Naive thymus-derived CD4-positive, alpha-beta T cell (primary cell): ENCODE data around the gene TMEM150A. TPM values are rescaled to one million over a fixed set of nuclear protein-coding genes. Genes with fewer than 3 reads are reported as not detected.
A peak's percentile ranks its signal among the peaks of the same experiment; 100 is the strongest.

Experiments
- ATAC-seq: fragments of 150-1000 bp; cut with Tn5 transposase; 2 replicates; pipeline ENCODE4 v1.10.0; 2021; ENCODE audit warnings: mild to moderate bottlenecking, moderate library complexity
- CTCF ChIA-PET: fragments of 350-600 bp; sonication (Branson Sonifier 250); formaldehyde crosslinking; loops from one replicate; lab custom pipeline; 2021; ENCODE audit warnings: antibody characterized with exemption; lab: Charles Lee
- POLR2A ChIA-PET: fragments of 350-600 bp; sonication (Branson Sonifier 250); formaldehyde crosslinking; loops from one replicate; lab custom pipeline; 2021; ENCODE audit warnings: antibody characterized with exemption, inconsistent platforms; lab: Charles Lee
- DNase-seq, 9 donors: peaks; one replicate each; pipeline versions ENCODE4 v3.0.0 to v3.0.0-alpha.2; 2020 to 2022; ENCODE audit warnings: mixed read lengths in 1 of 9
- H3K27ac ChIP-seq: one replicate; pipeline ENCODE4 v1.7.0; 2013; ENCODE audit warnings: mild to moderate bottlenecking, low read depth, low read length, moderate library complexity
- H3K27me3 ChIP-seq, 2 donors: one replicate each; pipeline ENCODE4 v1.7.0; 2013; ENCODE audit warnings: low read length in 2 of 2, mild to moderate bottlenecking in 2 of 2, moderate library complexity in 2 of 2; ENCODE audit not compliant: control insufficient read depth in 2 of 2, insufficient read depth in 2 of 2
- H3K36me3 ChIP-seq, 3 experiments: 1 replicate in 2 of 3; 2 replicates in 1 of 3; pipeline ENCODE4 v1.7.0; 2013; ENCODE audit warnings: low read length in 3 of 3, mild to moderate bottlenecking in 3 of 3, moderate library complexity in 1 of 3; ENCODE audit not compliant: insufficient read depth in 3 of 3, control insufficient read depth in 2 of 3
- H3K4me1 ChIP-seq, 2 donors: one replicate each; pipeline ENCODE4 v1.7.0; 2013; ENCODE audit warnings: low read length in 2 of 2, mild to moderate bottlenecking in 2 of 2, moderate library complexity in 1 of 2; ENCODE audit not compliant: control insufficient read depth in 2 of 2, insufficient read depth in 2 of 2
- H3K4me3 ChIP-seq: 2 replicates; pipeline ENCODE4 v1.7.0; 2013; ENCODE audit warnings: mild to moderate bottlenecking, low read length
- H3K9me3 ChIP-seq, 3 experiments: 1 replicate in 2 of 3; 2 replicates in 1 of 3; pipeline ENCODE4 v1.7.0; 2013; ENCODE audit warnings: low read length in 3 of 3; ENCODE audit not compliant: control insufficient read depth in 2 of 3
- H3K27ac Mint-ChIP-seq, 9 donors: one replicate each; pipeline ENCODE4 v1.8.0; 2020 to 2022; ENCODE audit warnings: mixed read lengths in 9 of 9, mild to moderate bottlenecking in 8 of 9, moderate library complexity in 5 of 9, inconsistent platforms in 2 of 9
- H3K27me3 Mint-ChIP-seq, 5 donors: one replicate each; pipeline ENCODE4 v1.8.0; 2021 to 2022; ENCODE audit warnings: mixed read lengths in 5 of 5, mild to moderate bottlenecking in 1 of 5
- H3K36me3 Mint-ChIP-seq, 5 donors: one replicate each; pipeline ENCODE4 v1.8.0; 2020 to 2022; ENCODE audit warnings: mixed read lengths in 5 of 5, mild to moderate bottlenecking in 3 of 5, inconsistent platforms in 1 of 5
- H3K4me1 Mint-ChIP-seq, 7 donors: one replicate each; pipeline ENCODE4 v1.8.0; 2020 to 2022; ENCODE audit warnings: mixed read lengths in 7 of 7, mild to moderate bottlenecking in 3 of 7, inconsistent platforms in 1 of 7
- H3K4me3 Mint-ChIP-seq, 10 donors: one replicate each; pipeline ENCODE4 v1.8.0; 2020 to 2022; ENCODE audit warnings: mild to moderate bottlenecking in 10 of 10, mixed read lengths in 10 of 10, moderate library complexity in 6 of 10, inconsistent platforms in 2 of 10
- H3K9me3 Mint-ChIP-seq, 11 donors: one replicate each; pipeline ENCODE4 v1.8.0; 2020 to 2022; ENCODE audit warnings: mixed read lengths in 11 of 11, mild to moderate bottlenecking in 4 of 11, inconsistent platforms in 1 of 11, moderate library complexity in 1 of 11
- intact Hi-C, 2 donors: fragments of 100-400 bp; cut with micrococcal nuclease; formaldehyde crosslinking; loops; one replicate each; pipeline ENCODE4 v1.15.1; 2023
- polyA plus RNA-seq, 2 donors: library from polyadenylated mRNA; unstranded; fragments of 300-500 nt; fragmentation: Illumina TruSeq; gene quantifications; one replicate each; pipeline ENCODE4 v1.2.3, GENCODE V29; 2021
- total RNA-seq, 6 experiments: library from RNA in 5 of 6; stranded (reverse) in 5 of 6; gene quantifications; 1 replicate in 5 of 6; 2 replicates in 1 of 6; pipeline ENCODE4 v1.2.3 and lab custom pipeline; 2021 to 2026

The TMEM150A gene
- total and polyA plus RNA-seq, 7 experiments from 2014 or later = 5.1 to 17.8 (median 11.2) TPM

DNA sequence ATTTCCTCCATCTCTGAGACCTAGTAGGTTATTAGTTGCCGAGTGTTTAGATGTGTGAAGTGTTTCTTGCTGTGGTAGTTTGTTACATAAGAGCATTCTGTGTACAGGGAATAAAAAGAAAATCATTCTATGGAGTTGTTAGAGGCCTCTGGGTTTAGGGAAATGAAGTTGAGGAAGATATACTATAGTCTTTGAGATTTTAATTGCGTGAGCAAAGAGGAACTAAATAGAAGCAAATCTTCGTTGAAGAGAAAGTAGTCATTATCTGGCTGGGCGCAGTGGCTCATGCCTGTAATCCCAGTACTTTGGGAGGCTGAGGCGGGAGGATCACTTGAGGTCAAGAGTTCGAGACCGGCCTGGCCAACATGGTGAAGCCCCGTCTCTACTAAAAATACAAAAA is 32.5 kb upstream of the TMEM150A start:
- ChIA-PET POLR2A (no interaction called here), CTCF (interaction anchor here (1.2 to 1.4 kb wide), 2 partner anchors 11 to 83 kb away, joined by 3 read pairs; no protein-coding TSS in a partner anchor)
- intact Hi-C loops = loop anchor here in 1 of 2 donors (5.0 kb wide), 1 partner anchor 213 kb away; no protein-coding TSS in a partner anchor
- no peak overlapping the region for H3K4me3 Mint-ChIP-seq
- no peaks in the 10 kb centered on the region for H3K4me1 ChIP-seq
- H3K9me3 ChIP-seq = no peaks in the 10 kb centered on the region
- H3K27me3 Mint-ChIP-seq = no peaks in the 10 kb centered on the region
- no peaks in the 10 kb centered on the region for H3K27me3 ChIP-seq
- DNase-seq = no peak
- no peak overlapping the region for H3K27ac ChIP-seq
- no peak overlapping the region for H3K4me3 ChIP-seq
- H3K4me1 Mint-ChIP-seq = peaks cover 8 to 28% (median 14%) of the 10 kb centered on the region in 7 donors
- peaks cover 9 to 51% (median 23%) of the 10 kb centered on the region in 5 donors for H3K36me3 Mint-ChIP-seq
- H3K36me3 ChIP-seq = peaks cover 28 to 86% (median 29%) of the 10 kb centered on the region in 3 experiments
- peak overlapping the region in 4 of 9 donors; percentile 7 to 79 (median 52) for H3K27ac Mint-ChIP-seq
- H3K9me3 Mint-ChIP-seq = no peaks in the 10 kb centered on the region
- ATAC-seq = no peak

DNA sequence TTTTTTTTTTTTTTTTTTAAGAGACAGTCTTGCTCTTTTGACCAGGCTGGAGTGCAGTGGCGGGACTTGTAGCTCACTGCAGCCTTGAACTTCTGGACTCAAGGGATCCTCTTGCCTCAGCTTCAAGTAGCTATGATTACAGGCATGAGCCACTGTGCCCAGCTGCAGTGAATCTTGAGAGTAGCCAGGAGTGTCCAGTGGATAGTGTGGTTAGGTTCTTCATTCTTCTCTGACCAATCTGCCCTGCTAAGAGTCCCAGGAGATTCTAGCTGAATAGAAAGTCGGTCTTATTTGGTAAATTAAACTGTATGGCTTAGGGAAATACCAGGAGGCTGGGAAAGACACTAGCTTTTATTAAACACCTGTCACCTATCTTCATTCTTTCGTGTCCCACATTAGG is 28.8 kb upstream of the TMEM150A start:
- Histone ChIP-seq H3K4me1 (no peaks in the 10 kb centered on the region), H3K9me3 (no peaks in the 10 kb centered on the region), H3K27ac (no peak overlapping the region), H3K4me3 (no peak overlapping the region), H3K27me3 (no peaks in the 10 kb centered on the region), H3K36me3 (peaks cover 16 to 88% (median 18%) of the 10 kb centered on the region in 3 experiments)
- ATAC-seq (no peak), DNase-seq (no peak)
- peaks cover 4 to 49% (median 19%) of the 10 kb centered on the region in 5 donors for H3K36me3 Mint-ChIP-seq
- ChIA-PET POLR2A (no interaction called here), CTCF (interaction anchor here (0.6 kb wide), 1 partner anchor 526 kb away, joined by 6 read pairs; no protein-coding TSS in a partner anchor)
- H3K4me3 Mint-ChIP-seq = no peak overlapping the region
- intact Hi-C loops = no loop called here
- H3K27ac Mint-ChIP-seq = no peak overlapping the region
- peaks cover 9 to 25% (median 12%) of the 10 kb centered on the region in 7 donors for H3K4me1 Mint-ChIP-seq
- H3K9me3 Mint-ChIP-seq = no peaks in the 10 kb centered on the region
- H3K27me3 Mint-ChIP-seq = no peaks in the 10 kb centered on the region

DNA sequence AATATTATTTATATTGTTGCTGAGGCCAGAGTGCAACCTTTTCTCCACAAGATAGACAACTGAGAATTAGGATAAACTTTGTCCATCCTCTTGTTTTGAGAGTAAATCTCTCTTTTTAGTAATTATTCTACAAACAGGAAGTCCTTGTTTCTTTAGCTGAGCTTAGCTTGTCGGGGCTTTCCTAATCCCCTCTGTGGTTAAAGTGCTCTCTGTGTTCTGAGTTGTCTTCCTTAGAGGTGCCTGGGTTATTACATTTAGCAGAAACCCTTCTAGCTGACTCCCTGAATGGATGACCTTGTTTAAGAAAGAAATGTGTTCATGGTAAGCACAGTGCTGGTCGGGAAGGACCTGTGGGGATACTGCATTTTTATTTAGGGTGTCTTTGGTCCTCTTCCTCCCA is 26.2 kb upstream of the TMEM150A start:
- Histone ChIP-seq H3K27me3 (no peaks in the 10 kb centered on the region), H3K36me3 (peaks cover 21 to 91% (median 22%) of the 10 kb centered on the region in 3 experiments), H3K9me3 (no peaks in the 10 kb centered on the region), H3K27ac (no peak overlapping the region), H3K4me3 (no peak overlapping the region), H3K4me1 (no peaks in the 10 kb centered on the region)
- peak; percentile 56 for ATAC-seq
- Mint-ChIP-seq H3K4me3 (peak overlapping the region in 1 of 10 donors; percentile 40), H3K27ac (peak overlapping the region in 5 of 9 donors; percentile 48 to 83 (median 70)), H3K4me1 (peaks cover 0 to 20% (median 8%) of the 10 kb centered on the region in 7 donors), H3K9me3 (no peaks in the 10 kb centered on the region), H3K36me3 (peaks cover 4 to 55% (median 17%) of the 10 kb centered on the region in 5 donors), H3K27me3 (no peaks in the 10 kb centered on the region)
- intact Hi-C loops = no loop called here
- ChIA-PET CTCF (interaction anchor here (2.6 kb wide), 1 partner anchor 9 kb away, joined by 9 read pairs; no protein-coding TSS in a partner anchor), POLR2A (no interaction called here)
- DNase-seq = peak in 1 of 9 donors; percentile 4

DNA sequence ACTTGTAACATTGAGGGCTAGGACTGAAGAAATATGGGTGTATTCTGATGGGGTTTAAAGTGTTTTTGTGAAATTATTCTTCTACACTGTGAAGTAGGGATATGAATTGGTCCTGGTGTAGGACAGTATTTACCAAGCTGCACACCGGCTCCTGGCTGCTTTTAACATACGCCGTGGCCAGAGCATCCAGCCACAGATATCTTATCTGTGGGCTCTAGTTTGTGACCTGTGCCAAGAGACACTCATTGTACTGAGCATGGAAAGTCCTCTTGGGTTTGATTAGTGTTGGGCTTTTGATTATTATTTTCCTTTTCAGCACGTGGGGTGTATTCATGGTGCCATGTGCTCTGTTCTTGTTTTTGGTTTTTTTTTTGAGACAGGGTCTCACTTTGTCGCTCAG is 21.5 kb upstream of the TMEM150A start:
- POLR2A ChIA-PET = no interaction called here
- DNase-seq (no peak), ATAC-seq (no peak)
- H3K4me1 Mint-ChIP-seq = peaks cover 3 to 22% (median 16%) of the 10 kb centered on the region in 7 donors
- intact Hi-C loops = no loop called here
- no peaks in the 10 kb centered on the region for H3K4me1 ChIP-seq
- no peak overlapping the region for H3K4me3 ChIP-seq
- no peak overlapping the region for H3K27ac ChIP-seq
- peak overlapping the region in 2 of 9 donors; percentile 22 to 33 for H3K27ac Mint-ChIP-seq
- no peaks in the 10 kb centered on the region for H3K27me3 Mint-ChIP-seq
- H3K27me3 ChIP-seq = no peaks in the 10 kb centered on the region
- CTCF ChIA-PET = no interaction called here
- H3K36me3 Mint-ChIP-seq = peaks cover 7 to 46% (median 25%) of the 10 kb centered on the region in 5 donors
- no peak overlapping the region for H3K4me3 Mint-ChIP-seq
- peaks cover 18 to 81% (median 20%) of the 10 kb centered on the region in 3 experiments for H3K36me3 ChIP-seq
- no peaks in the 10 kb centered on the region for H3K9me3 ChIP-seq
- H3K9me3 Mint-ChIP-seq = no peaks in the 10 kb centered on the region

DNA sequence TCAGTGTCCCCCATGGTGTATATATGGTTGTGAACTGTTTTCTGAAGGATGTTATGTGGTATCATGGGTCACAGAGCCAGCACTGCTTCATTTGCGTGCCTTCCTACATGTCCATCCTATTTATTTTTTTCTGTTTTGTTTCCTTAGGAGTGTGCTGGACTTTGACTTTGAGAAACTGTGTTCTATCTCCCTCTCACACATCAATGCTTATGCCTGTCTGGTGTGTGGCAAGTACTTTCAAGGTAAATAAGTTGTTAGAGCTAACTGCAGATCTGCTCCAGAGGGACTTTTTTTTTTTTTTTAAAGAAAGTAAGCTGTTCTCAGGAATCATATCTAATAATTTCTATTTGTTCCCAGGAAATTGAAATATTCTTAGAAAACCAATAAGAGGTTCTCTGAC is 18.8 kb upstream of the TMEM150A start:
- H3K36me3 Mint-ChIP-seq = peaks cover 7 to 38% (median 23%) of the 10 kb centered on the region in 5 donors
- POLR2A ChIA-PET = interaction anchor here (0.8 to 1.0 kb wide), 2 partner anchors 12 to 19 kb away, joined by 3 to 6 read pairs; partner anchors contain the start of gene TMEM150A

DNA sequence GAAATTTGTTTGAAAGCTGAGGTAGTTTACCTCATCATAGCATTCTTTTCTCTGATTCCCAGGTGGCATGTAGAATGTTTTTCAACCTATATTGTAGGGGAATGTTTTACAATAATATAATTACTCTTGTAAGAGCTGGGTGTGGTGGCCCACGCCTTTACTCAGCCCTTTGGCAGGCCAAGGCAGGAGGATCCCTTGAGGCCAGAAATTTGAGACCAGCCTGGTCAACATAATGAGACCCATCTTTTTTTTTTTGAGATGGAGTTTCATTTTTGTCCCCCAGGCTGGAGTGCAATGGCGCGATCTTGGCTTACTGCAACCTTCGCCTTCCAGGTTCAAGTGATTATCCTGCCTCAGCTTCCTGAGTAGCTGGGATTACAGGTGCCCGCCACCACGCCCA is 17.1 kb upstream of the TMEM150A start:
- no peak overlapping the region for H3K4me3 ChIP-seq
- peaks cover 11 to 38% (median 32%) of the 10 kb centered on the region in 7 donors for H3K4me1 Mint-ChIP-seq
- ATAC-seq = no peak
- intact Hi-C loops = loop anchor here (5.0 to 10.0 kb wide), 5 partner anchors 268 to 825 kb away; partner anchors contain the start of genes POLR1A (in 2 of the 2), PTCD3 (in 2 of the 2), IMMT (in 1 of the 2) and KDM3A (in 1 of the 2)
- peaks cover 12 to 15% of the 10 kb centered on the region in 2 donors for H3K4me1 ChIP-seq
- no peak for DNase-seq
- H3K27ac ChIP-seq = no peak overlapping the region
- no peaks in the 10 kb centered on the region for H3K27me3 Mint-ChIP-seq
- POLR2A ChIA-PET = interaction anchor here (1.1 kb wide), 1 partner anchor 8 kb away, joined by 6 read pairs; the partner anchor contains the start of gene C2orf68
- H3K9me3 ChIP-seq = no peaks in the 10 kb centered on the region
- H3K27ac Mint-ChIP-seq = no peak overlapping the region
- H3K36me3 Mint-ChIP-seq = peaks cover 3 to 27% (median 19%) of the 10 kb centered on the region in 5 donors
- H3K36me3 ChIP-seq = peaks cover 15 to 47% (median 18%) of the 10 kb centered on the region in 3 experiments
- CTCF ChIA-PET = interaction anchor here (0.6 to 1.5 kb wide), 4 partner anchors 16 to 251 kb away, joined by 3 to 6 read pairs (median 3); no protein-coding TSS in a partner anchor
- no peak overlapping the region for H3K4me3 Mint-ChIP-seq
- no peaks in the 10 kb centered on the region for H3K9me3 Mint-ChIP-seq
- no peaks in the 10 kb centered on the region for H3K27me3 ChIP-seq

More for the DNA sequence above, 18.8 kb upstream of the TMEM150A start:
- H3K4me3 Mint-ChIP-seq = peak overlapping the region in 1 of 10 donors; percentile 53
- Histone ChIP-seq H3K4me3 (no peak overlapping the region), H3K27ac (no peak overlapping the region), H3K4me1 (peaks cover 12% of the 10 kb centered on the region in 2 donors), H3K9me3 (no peaks in the 10 kb centered on the region), H3K36me3 (peaks cover 15 to 60% (median 20%) of the 10 kb centered on the region in 3 experiments), H3K27me3 (no peaks in the 10 kb centered on the region)
- CTCF ChIA-PET = interaction anchor here (0.6 kb wide), 1 partner anchor 56 kb away, joined by 7 read pairs; no protein-coding TSS in a partner anchor
- H3K27me3 Mint-ChIP-seq = no peaks in the 10 kb centered on the region
- intact Hi-C loops = no loop called here
- no peak for DNase-seq
- ATAC-seq = no peak
- peak overlapping the region in 2 of 9 donors; percentile 43 to 64 for H3K27ac Mint-ChIP-seq
- H3K9me3 Mint-ChIP-seq = no peaks in the 10 kb centered on the region
- peaks cover 11 to 33% (median 23%) of the 10 kb centered on the region in 7 donors for H3K4me1 Mint-ChIP-seq
